GM23338 (cell line): ENCODE measurements around the gene PUM1.

Source experiments
- EZH2phosphoT487 ChIP-seq: fragments of 200-600 bp; sonication (generic); IDR thresholded peaks from one replicate; pipeline ENCODE4 v1.8.1; 2018; ENCODE audit warnings: antibody characterized with exemption; ENCODE audit not compliant: unreplicated experiment
- POLR2AphosphoS5 ChIP-seq: IDR thresholded peaks from 2 replicates; pipeline ENCODE4 v1.6.1; 2016; ENCODE audit warnings: antibody characterized with exemption, low read depth
- TF ChIP-seq, protein P1 (sequence below): IDR thresholded peaks from one replicate; pipeline ENCODE4 v1.6.1; 2018; ENCODE audit warnings: antibody characterized with exemption; ENCODE audit not compliant: unreplicated experiment

DNA sequence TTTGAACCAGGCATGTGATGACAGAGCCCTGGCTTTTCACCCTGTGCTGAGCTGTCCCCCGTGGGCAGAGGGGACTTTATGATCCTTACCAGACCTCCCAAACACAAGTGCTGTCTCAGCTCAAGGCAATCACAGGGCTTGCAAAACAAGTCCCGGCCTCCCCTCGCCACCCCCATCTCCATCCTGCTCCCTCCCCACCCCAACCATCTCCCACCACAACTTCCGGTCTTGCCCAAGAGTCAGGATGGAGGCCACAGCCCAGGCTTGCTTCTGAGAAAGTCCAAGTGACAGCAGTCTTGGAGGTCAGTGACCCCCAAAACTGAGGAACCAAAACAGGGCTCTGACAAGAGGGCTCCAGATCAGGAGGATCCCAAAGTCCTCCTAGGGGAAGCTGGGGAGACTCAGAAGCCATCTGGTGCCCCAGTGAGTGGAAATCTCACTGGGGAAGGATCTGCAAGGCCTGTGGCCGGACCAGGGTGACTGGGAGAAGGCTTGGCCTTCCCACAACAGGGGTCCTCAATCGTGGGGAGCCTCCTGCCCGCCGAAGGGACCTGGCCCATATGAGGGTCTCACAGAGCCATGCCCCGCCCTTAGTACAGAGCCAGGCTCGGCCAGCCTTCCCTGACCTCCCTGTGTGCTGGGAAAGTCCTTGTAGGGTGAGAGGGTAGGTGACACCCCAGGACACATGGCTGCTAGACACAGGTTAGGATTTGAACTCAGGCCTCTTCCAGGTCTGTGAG lies 152.4 kb downstream of the PUM1 start:
- TF ChIP-seq, protein P1, sequence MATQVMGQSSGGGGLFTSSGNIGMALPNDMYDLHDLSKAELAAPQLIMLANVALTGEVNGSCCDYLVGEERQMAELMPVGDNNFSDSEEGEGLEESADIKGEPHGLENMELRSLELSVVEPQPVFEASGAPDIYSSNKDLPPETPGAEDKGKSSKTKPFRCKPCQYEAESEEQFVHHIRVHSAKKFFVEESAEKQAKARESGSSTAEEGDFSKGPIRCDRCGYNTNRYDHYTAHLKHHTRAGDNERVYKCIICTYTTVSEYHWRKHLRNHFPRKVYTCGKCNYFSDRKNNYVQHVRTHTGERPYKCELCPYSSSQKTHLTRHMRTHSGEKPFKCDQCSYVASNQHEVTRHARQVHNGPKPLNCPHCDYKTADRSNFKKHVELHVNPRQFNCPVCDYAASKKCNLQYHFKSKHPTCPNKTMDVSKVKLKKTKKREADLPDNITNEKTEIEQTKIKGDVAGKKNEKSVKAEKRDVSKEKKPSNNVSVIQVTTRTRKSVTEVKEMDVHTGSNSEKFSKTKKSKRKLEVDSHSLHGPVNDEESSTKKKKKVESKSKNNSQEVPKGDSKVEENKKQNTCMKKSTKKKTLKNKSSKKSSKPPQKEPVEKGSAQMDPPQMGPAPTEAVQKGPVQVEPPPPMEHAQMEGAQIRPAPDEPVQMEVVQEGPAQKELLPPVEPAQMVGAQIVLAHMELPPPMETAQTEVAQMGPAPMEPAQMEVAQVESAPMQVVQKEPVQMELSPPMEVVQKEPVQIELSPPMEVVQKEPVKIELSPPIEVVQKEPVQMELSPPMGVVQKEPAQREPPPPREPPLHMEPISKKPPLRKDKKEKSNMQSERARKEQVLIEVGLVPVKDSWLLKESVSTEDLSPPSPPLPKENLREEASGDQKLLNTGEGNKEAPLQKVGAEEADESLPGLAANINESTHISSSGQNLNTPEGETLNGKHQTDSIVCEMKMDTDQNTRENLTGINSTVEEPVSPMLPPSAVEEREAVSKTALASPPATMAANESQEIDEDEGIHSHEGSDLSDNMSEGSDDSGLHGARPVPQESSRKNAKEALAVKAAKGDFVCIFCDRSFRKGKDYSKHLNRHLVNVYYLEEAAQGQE: no peak
- TF ChIP-seq POLR2AphosphoS5 (no peak), EZH2phosphoT487 (no peak)
